GM12878 (cell line): ENCODE results near the gene ASGR1. TPM values are rescaled to one million over a fixed set of nuclear protein-coding genes. Genes with fewer than 3 reads are reported as not detected.

ENCODE experiments used
- ATAC-seq: fragments of 200-7000 bp; cut with Tn5 transposase; 3 replicates; pipeline ENCODE4 v1.9.1; 2020; ENCODE audit warnings: mild to moderate bottlenecking, moderate library complexity
- BruUV-seq: library from RNA; stranded (reverse); fragments of 400-500 nt; replicated peaks from 2 replicates; lab custom pipeline; 2021; lab: Mats Ljungman, UMichigan
- CTCF ChIA-PET: fragments of 300-600 bp; sonication (Branson Sonifier 250); formaldehyde crosslinking; extraction: SDS; loops from one replicate; lab custom pipeline; 2021; ENCODE audit warnings: inconsistent platforms; lab: Yijun Ruan, JAX
- POLR2A ChIA-PET: fragments of 350-600 bp; formaldehyde crosslinking; extraction: SDS; loops from one replicate; lab custom pipeline; 2021; ENCODE audit warnings: inconsistent platforms; lab: Charles Lee
- RAD21 ChIA-PET: fragments of 300-600 bp; sonication (Branson Sonifier 250); formaldehyde crosslinking; loops from one replicate; lab custom pipeline; 2023; ENCODE audit warnings: antibody characterized with exemption; ENCODE audit not compliant: unreplicated experiment; lab: Charles Lee
- SMC1A ChIA-PET: fragments of 300-600 bp; sonication (Branson Sonifier 250); formaldehyde crosslinking; loops from one replicate; lab custom pipeline; 2023; ENCODE audit not compliant: unreplicated experiment, uncharacterized antibody; lab: Charles Lee
- DNase-seq: peaks from one replicate; pipeline ENCODE4 v3.0.0-alpha.2; 2011; ENCODE audit warnings: low read depth, low spot score
- FAIRE-seq: peaks from 3 replicates; lab custom pipeline; 2011; peaks lifted over from hg19 to GRCh38; lab: Jason Lieb, UNC
- H2AFZ ChIP-seq: 2 replicates; pipeline ENCODE4 v1.6.0; 2011; ENCODE audit warnings: low read depth, low read length, control low read depth; ENCODE audit not compliant: control insufficient read depth
- H3K27ac ChIP-seq: 2 replicates; pipeline ENCODE4 v1.5.1; 2011; ENCODE audit warnings: control low read depth; ENCODE audit not compliant: control insufficient read depth, insufficient read depth
- H3K27me3 ChIP-seq, 2 experiments: replicated peaks in 1 of 2; 2 replicates each; pipeline versions ENCODE4 v1.6.0 to v1.6.1; 2011; ENCODE audit warnings: low read length in 1 of 2; ENCODE audit not compliant: control insufficient read depth in 2 of 2, insufficient read depth in 2 of 2
- H3K36me3 ChIP-seq, 2 experiments: 2 replicates each; pipeline ENCODE4 v1.5.1; 2011; ENCODE audit warnings: low read length in 1 of 2; ENCODE audit not compliant: control insufficient read depth in 2 of 2, insufficient read depth in 2 of 2
- H3K4me1 ChIP-seq: 2 replicates; pipeline ENCODE4 v1.6.1; 2011; ENCODE audit warnings: mild to moderate bottlenecking, low read length, moderate library complexity, mixed read lengths; ENCODE audit not compliant: control insufficient read depth, insufficient read depth
- H3K4me2 ChIP-seq: 2 replicates; pipeline ENCODE4 v1.6.0; 2011; ENCODE audit warnings: control low read depth; ENCODE audit not compliant: control insufficient read depth, insufficient read depth
- H3K4me3 ChIP-seq: fragments of 200-600 bp; sonication (generic); 2 replicates; pipeline ENCODE4 v1.5.1; 2016
- H3K79me2 ChIP-seq: 2 replicates; pipeline ENCODE4 v1.6.0; 2011; ENCODE audit warnings: low read length; ENCODE audit not compliant: control insufficient read depth, insufficient read depth
- H3K9ac ChIP-seq: 2 replicates; pipeline ENCODE4 v1.8.0; 2011; ENCODE audit warnings: low read length, control low read depth, mixed read lengths; ENCODE audit not compliant: control insufficient read depth, insufficient read depth
- H3K9me3 ChIP-seq: replicated peaks from 3 replicates; pipeline ENCODE4 v1.5.1; 2011; ENCODE audit warnings: mild to moderate bottlenecking, low read length; ENCODE audit not compliant: control insufficient read depth, insufficient read depth
- H4K20me1 ChIP-seq: 2 replicates; pipeline ENCODE4 v1.6.0; 2011; ENCODE audit not compliant: control insufficient read depth, insufficient read depth
- NBN ChIP-seq: fragments of 450-650 bp; IDR thresholded peaks from 2 replicates; pipeline ENCODE4 v1.6.1; 2016
- WGBS: methylation state at CpG from one replicate; pipeline ENCODE4 v1.1.6; 2016; ENCODE audit warnings: low lambda C conversion rate; ENCODE audit not compliant: insufficient replicate concordance, insufficient coverage; ENCODE audit errors: missing lambda C conversion rate; 5-methylcytosine and 5-hydroxymethylcytosine counted together
- in situ Hi-C: fragments of 300-500 bp; cut with MboI; formaldehyde crosslinking; loops from 9 replicates; pipeline ENCODE4 v1.14.3; 2018; ENCODE audit warnings: mixed read lengths
- intact Hi-C: fragments of 100-400 bp; cut with micrococcal nuclease; formaldehyde crosslinking; loops from one replicate; pipeline ENCODE4 v1.14.2; 2022; ENCODE audit not compliant: unreplicated experiment
- polyA plus RNA-seq, 11 experiments: library from polyadenylated mRNA; depleted of rRNA in 4 of 11; unstranded in 6 of 11; stranded (reverse) in 5 of 11; fragments of >200 nt; fragmentation: Nextera tagmentation in 4 of 11; fragmentation: Illumina TruSeq in 1 of 11; extraction: Ambion mirVana in 4 of 11; extraction: Trizol in 1 of 11; gene quantifications; 1 replicate in 1 of 11; 2 replicates in 10 of 11; pipeline versions ENCODE4 v1.2.1 to v1.2.3, GENCODE V29; 2011 to 2016; ENCODE audit warnings: inconsistent platforms in 2 of 11, missing spikeins in 2 of 11, low read depth in 1 of 11
- total RNA-seq, 4 experiments: library from RNA; depleted of rRNA in 3 of 4; stranded (reverse); fragments of >200 nt in 3 of 4; fragmentation: Illumina TruSeq in 1 of 4; extraction: Trizol in 1 of 4; gene quantifications; 2 replicates each; pipeline versions ENCODE4 v1.2.1 to v1.2.3, GENCODE V29; 2013 to 2021
- TF ChIP-seq, protein P1 (sequence below): fragments of 450-650 bp; IDR thresholded peaks from 2 replicates; pipeline ENCODE4 v1.6.1; 2016; ENCODE audit warnings: mild to moderate bottlenecking

Gene ASGR1
- total and polyA plus RNA-seq, 10 of the 15 experiments (the other 5 are each of a cell fraction or from before 2014, with no cell fraction given), result 0.06 to 0.34 (median 0.14) TPM; not detected in 6

DNA sequence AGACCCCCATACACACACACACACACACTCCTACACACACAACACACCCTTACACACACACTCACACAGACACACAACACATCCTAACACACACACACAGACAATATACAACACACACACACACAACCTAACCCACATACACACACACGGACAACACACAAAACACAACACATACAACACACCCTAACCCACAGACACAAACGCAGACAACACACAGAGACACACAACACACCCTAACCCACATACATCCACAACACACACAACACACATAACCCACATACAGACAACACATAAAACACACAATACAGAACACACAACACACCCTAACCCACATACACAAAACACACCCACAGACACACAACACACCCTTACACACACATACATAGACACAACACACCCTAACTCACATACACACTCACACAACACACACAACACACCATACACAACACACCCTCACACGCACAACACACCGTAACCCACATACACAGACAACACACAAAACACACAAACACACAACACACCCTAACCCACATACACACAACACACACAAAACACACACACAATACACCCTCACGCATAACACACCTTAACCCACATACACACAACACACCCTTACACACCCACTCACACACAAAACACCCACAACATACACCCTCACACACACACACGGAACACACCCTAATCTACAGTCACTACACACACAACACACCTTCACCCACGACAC lies 4.4 kb downstream of the ASGR1 start:
- no peak for DNase-seq
- H3K4me2 ChIP-seq, result no peak overlapping the region
- POLR2A ChIA-PET, result no interaction called here
- no peaks in the 10 kb centered on the region for H4K20me1 ChIP-seq
- no peak overlapping the region for H2AFZ ChIP-seq
- 45% methylated on average over 7 of the region's 7 CpGs for WGBS
- TF ChIP-seq NBN, result 0 out of 2 replicates have a peak, but pooled peaks have one; percentile 18
- TF ChIP-seq, protein P1, sequence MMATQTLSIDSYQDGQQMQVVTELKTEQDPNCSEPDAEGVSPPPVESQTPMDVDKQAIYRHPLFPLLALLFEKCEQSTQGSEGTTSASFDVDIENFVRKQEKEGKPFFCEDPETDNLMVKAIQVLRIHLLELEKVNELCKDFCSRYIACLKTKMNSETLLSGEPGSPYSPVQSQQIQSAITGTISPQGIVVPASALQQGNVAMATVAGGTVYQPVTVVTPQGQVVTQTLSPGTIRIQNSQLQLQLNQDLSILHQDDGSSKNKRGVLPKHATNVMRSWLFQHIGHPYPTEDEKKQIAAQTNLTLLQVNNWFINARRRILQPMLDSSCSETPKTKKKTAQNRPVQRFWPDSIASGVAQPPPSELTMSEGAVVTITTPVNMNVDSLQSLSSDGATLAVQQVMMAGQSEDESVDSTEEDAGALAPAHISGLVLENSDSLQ, result no peak; the same call in 1 of the 2 replicates
- RAD21 ChIA-PET, result no interaction called here
- no peaks in the 10 kb centered on the region; the same call in 2 of the 3 replicates for H3K9me3 ChIP-seq
- H3K27ac ChIP-seq, result no peak overlapping the region
- in situ Hi-C loops (no loop called here), intact Hi-C loops (loop anchor here (10.0 kb wide), 1 partner anchor 260 kb away; no protein-coding TSS in a partner anchor)
- no TSS peak for BruUV-seq
- CTCF ChIA-PET, result interaction anchor here (1.6 kb wide), 1 partner anchor 129 kb away, joined by 4 read pairs; no protein-coding TSS in a partner anchor
- peaks cover 6% of the 10 kb centered on the region for H3K4me1 ChIP-seq
- no peak overlapping the region for H3K4me3 ChIP-seq
- no peaks in the 10 kb centered on the region for H3K79me2 ChIP-seq
- no peak overlapping the region for H3K9ac ChIP-seq
- peaks cover 2 to 6% of the 10 kb centered on the region in 2 experiments; a peak in 3 of 4 replicates for H3K27me3 ChIP-seq
- peak; percentile 84 for FAIRE-seq
- no peaks in the 10 kb centered on the region for H3K36me3 ChIP-seq
- ATAC-seq, result no peak
- SMC1A ChIA-PET, result no interaction called here
